Measurements from ENCODE around the gene KIF18A. TPM values are rescaled to one million over a fixed set of nuclear protein-coding genes. Genes with fewer than 3 reads are reported as not detected.

Gene KIF18A
- total RNA-seq, 2 experiments from 2014 or later, result 36.4 to 42.3 TPM

DNA sequence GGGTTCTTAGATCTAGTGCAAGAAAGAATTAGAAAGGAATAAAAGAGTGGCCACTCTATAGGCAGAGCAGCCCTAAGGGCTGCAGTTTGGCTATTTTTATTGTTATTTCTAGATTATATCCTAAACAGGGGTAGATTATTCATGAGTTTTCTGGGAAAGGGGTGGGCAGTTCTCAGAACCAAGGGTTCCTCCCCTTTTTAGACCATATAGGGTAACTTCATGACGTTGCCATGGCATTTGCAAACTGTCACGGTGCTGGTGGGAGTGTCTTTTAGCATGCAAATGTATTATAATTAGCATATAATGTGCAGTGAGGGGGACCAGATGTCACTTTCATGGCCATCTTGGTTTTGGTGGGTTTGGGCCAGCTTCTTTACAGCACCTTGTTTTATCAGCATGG is 44.8 kb upstream of the KIF18A start:
- no TSS peak for BruUV-seq (replicated peaks)
- CTCF ChIA-PET (ENCODE audit: unreplicated experiment), result interaction anchor here (0.6 kb wide), 1 partner anchor 27 kb away, joined by 3 read pairs; no protein-coding TSS in a partner anchor
- Histone ChIP-seq H3K9me2 (ENCODE audit: insufficient read depth, low read length) (no peaks in the 10 kb centered on the region), H3K27ac (ENCODE audit: low read depth, low read length, poor library complexity, severe bottlenecking) (no peak overlapping the region), H3K4me1 (ENCODE audit: insufficient read depth, low read length, poor library complexity, severe bottlenecking) (no peaks in the 10 kb centered on the region), H3K79me2 (ENCODE audit: insufficient read depth, low read depth, low read length) (no peaks in the 10 kb centered on the region), H2AFZ (ENCODE audit: low read length) (no peak overlapping the region), H3K4me2 (ENCODE audit: low read length) (no peak overlapping the region), H3K4me3 (ENCODE audit: low read depth, low read length, poor library complexity, severe bottlenecking) (no peak overlapping the region), H3K36me3 (ENCODE audit: insufficient read depth, low read length) (peaks cover 2% of the 10 kb centered on the region), H4K20me1 (ENCODE audit: insufficient read depth, low read length) (no peaks in the 10 kb centered on the region), H3K9me3 (ENCODE audit: low read length) (no peaks in the 10 kb centered on the region)
- POLR2A ChIA-PET, result no interaction called here
- TF ChIP-seq EZH2phosphoT487 (IDR thresholded peaks at IDR 0.05; ENCODE audit: borderline replicate concordance, low read depth, low read length), result no peak
- intact Hi-C loops (cut with micrococcal nuclease; ENCODE audit: unreplicated experiment), result no loop called here
- DNase-seq (ENCODE audit: low spot score), result no peak

DNA sequence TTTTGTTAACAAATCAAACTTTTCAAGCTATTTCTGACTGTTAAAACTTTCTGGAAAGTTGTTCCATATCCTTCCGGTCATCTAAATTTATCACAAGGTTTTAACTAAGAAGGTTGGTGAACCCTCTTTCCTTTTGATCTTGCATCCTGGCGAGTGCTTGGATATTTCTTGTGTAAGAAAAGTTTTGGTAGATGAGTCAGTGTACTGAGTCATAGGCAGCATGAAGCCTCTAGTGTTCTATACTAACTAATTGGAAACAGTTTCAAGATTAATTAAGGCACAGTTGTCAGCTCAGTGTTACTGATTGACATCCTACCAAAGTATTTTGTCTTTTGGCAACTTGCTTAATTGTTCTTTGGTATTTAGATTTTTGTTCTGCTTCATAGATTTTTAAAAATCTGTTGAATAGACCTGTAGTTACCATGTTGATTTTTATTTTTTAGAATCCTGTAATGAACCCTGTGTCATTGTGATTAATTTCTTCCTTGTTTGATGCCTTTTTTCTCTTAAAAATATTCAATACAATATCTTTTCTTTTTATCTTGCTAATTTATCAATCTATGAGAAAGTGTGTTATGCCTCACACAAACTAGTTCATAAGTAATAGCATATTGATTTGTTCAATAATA is 38.3 kb upstream of the KIF18A start:
- no peak for DNase-seq (ENCODE audit: low spot score)
- H3K4me1 ChIP-seq (ENCODE audit: insufficient read depth, low read length, poor library complexity, severe bottlenecking), result no peaks in the 10 kb centered on the region
- no TSS peak for BruUV-seq (replicated peaks)
- ChIA-PET POLR2A (interaction anchor here (0.7 to 0.8 kb wide), 2 partner anchors 23 to 305 kb away, joined by 3 read pairs; no protein-coding TSS in a partner anchor), CTCF (ENCODE audit: unreplicated experiment) (no interaction called here)
- H3K36me3 ChIP-seq (ENCODE audit: insufficient read depth, low read length), result no peaks in the 10 kb centered on the region
- no peak overlapping the region for H3K27ac ChIP-seq (ENCODE audit: low read depth, low read length, poor library complexity, severe bottlenecking)
- no peaks in the 10 kb centered on the region for H4K20me1 ChIP-seq (ENCODE audit: insufficient read depth, low read length)
- intact Hi-C loops (cut with micrococcal nuclease; ENCODE audit: unreplicated experiment), result no loop called here
- H3K4me3 ChIP-seq (ENCODE audit: low read depth, low read length, poor library complexity, severe bottlenecking), result no peak overlapping the region
- H3K79me2 ChIP-seq (ENCODE audit: insufficient read depth, low read depth, low read length), result no peaks in the 10 kb centered on the region
- H3K9me2 ChIP-seq (ENCODE audit: insufficient read depth, low read length), result no peaks in the 10 kb centered on the region
- peaks cover under 1% of the 10 kb centered on the region; the same call in 1 of the 2 replicates for H3K9me3 ChIP-seq (ENCODE audit: low read length)
- H2AFZ ChIP-seq (ENCODE audit: low read length), result no peak overlapping the region
- TF ChIP-seq, protein P1, sequence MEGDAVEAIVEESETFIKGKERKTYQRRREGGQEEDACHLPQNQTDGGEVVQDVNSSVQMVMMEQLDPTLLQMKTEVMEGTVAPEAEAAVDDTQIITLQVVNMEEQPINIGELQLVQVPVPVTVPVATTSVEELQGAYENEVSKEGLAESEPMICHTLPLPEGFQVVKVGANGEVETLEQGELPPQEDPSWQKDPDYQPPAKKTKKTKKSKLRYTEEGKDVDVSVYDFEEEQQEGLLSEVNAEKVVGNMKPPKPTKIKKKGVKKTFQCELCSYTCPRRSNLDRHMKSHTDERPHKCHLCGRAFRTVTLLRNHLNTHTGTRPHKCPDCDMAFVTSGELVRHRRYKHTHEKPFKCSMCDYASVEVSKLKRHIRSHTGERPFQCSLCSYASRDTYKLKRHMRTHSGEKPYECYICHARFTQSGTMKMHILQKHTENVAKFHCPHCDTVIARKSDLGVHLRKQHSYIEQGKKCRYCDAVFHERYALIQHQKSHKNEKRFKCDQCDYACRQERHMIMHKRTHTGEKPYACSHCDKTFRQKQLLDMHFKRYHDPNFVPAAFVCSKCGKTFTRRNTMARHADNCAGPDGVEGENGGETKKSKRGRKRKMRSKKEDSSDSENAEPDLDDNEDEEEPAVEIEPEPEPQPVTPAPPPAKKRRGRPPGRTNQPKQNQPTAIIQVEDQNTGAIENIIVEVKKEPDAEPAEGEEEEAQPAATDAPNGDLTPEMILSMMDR (conservative IDR thresholded peaks at IDR 0.05; ENCODE audit: low read length), result no peak
- no peak overlapping the region for H3K4me2 ChIP-seq (ENCODE audit: low read length)

DNA sequence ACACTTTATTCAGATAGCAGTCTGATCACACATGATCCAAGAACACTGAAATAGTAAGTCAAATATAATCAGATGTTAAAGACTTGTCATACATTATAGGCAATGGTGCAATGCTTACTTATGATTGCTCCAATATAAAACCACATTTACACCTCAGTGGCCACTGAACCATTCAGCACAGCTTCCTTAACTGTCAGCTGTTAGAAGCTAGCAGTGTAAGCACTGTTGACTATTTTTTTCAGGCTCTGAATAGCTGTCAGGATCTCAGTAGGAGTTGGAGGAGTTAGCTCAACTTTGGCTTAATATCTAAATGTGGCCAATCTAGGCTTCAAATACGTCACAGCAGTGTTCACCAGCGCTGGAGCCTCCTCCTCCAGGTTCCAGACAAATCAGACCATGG is 36.9 kb upstream of the KIF18A start:
- no peak overlapping the region for H2AFZ ChIP-seq (ENCODE audit: low read length)
- ChIA-PET CTCF (ENCODE audit: unreplicated experiment) (no interaction called here), POLR2A (interaction anchor here (0.7 to 1.8 kb wide), 3 partner anchors 22 to 172 kb away, joined by 4 to 6 read pairs (median 5); partner anchors contain the start of genes KIF18A and METTL15)
- no peak overlapping the region for H3K4me2 ChIP-seq (ENCODE audit: low read length)
- no peak for TF ChIP-seq EZH2phosphoT487 (IDR thresholded peaks at IDR 0.05; ENCODE audit: borderline replicate concordance, low read depth, low read length)
- TF ChIP-seq, protein P1 (conservative IDR thresholded peaks at IDR 0.05; ENCODE audit: low read length), result no peak
- no peaks in the 10 kb centered on the region for H3K4me1 ChIP-seq (ENCODE audit: insufficient read depth, low read length, poor library complexity, severe bottlenecking)
- H4K20me1 ChIP-seq (ENCODE audit: insufficient read depth, low read length), result no peaks in the 10 kb centered on the region
- no peaks in the 10 kb centered on the region for H3K79me2 ChIP-seq (ENCODE audit: insufficient read depth, low read depth, low read length)
- no TSS peak for BruUV-seq (replicated peaks)
- intact Hi-C loops (cut with micrococcal nuclease; ENCODE audit: unreplicated experiment), result no loop called here
- H3K9me2 ChIP-seq (ENCODE audit: insufficient read depth, low read length), result no peaks in the 10 kb centered on the region
- no peak overlapping the region for H3K4me3 ChIP-seq (ENCODE audit: low read depth, low read length, poor library complexity, severe bottlenecking)
- H3K9me3 ChIP-seq (ENCODE audit: low read length), result peaks cover 6% of the 10 kb centered on the region; the same call in 1 of the 2 replicates
- H3K36me3 ChIP-seq (ENCODE audit: insufficient read depth, low read length), result peaks cover 5% of the 10 kb centered on the region; the same call in 1 of the 2 replicates
- no peak overlapping the region for H3K27ac ChIP-seq (ENCODE audit: low read depth, low read length, poor library complexity, severe bottlenecking)
- peak; percentile 13 for DNase-seq (ENCODE audit: low spot score)
